ENCODE results near the gene PRPF18. TPM values are rescaled to one million over a fixed set of nuclear protein-coding genes. Genes with fewer than 3 reads are reported as not detected.

Gene PRPF18
- total RNA-seq, 1 experiment from 2014 or later = 10.2 TPM

DNA sequence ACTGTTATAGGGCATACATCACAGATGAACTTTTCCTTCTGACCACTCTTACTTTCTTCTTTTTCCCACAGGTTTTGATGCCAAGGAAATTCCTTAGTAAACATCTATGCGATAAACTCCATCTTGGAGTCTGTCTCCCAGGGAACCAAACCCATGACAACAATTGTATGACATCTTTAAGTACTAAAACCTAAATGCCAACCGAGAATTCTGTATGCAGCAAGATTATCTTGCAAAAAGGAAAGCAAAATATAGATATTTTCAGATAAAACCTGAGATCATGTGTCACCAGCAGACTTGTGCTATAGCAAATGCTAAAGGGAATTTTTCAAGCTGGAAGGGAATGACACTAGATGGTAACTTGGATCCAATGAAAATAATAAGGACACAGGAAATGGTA lies 36.0 kb upstream of the PRPF18 start:
- H2AFZ ChIP-seq (ENCODE audit: low read length) = no peak overlapping the region
- TF ChIP-seq, protein P1, sequence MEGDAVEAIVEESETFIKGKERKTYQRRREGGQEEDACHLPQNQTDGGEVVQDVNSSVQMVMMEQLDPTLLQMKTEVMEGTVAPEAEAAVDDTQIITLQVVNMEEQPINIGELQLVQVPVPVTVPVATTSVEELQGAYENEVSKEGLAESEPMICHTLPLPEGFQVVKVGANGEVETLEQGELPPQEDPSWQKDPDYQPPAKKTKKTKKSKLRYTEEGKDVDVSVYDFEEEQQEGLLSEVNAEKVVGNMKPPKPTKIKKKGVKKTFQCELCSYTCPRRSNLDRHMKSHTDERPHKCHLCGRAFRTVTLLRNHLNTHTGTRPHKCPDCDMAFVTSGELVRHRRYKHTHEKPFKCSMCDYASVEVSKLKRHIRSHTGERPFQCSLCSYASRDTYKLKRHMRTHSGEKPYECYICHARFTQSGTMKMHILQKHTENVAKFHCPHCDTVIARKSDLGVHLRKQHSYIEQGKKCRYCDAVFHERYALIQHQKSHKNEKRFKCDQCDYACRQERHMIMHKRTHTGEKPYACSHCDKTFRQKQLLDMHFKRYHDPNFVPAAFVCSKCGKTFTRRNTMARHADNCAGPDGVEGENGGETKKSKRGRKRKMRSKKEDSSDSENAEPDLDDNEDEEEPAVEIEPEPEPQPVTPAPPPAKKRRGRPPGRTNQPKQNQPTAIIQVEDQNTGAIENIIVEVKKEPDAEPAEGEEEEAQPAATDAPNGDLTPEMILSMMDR (conservative IDR thresholded peaks at IDR 0.05; ENCODE audit: low read depth, low read length) = no peak
- TF ChIP-seq EZH2phosphoT487 (IDR thresholded peaks at IDR 0.05; ENCODE audit: borderline replicate concordance, low read length) = no peak
- no peak for TF ChIP-seq EZH2 (IDR thresholded peaks at IDR 0.05; ENCODE audit: low read length, unreplicated experiment)
- no TSS peak for BruUV-seq (replicated peaks)
- ATAC-seq = no peak
- no peaks in the 10 kb centered on the region for H3K4me1 ChIP-seq (ENCODE audit: insufficient read depth, low read length)
- POLR2A ChIA-PET (ENCODE audit: unreplicated experiment) = no interaction called here
- intact Hi-C loops (cut with micrococcal nuclease) = no loop called here
- no peaks in the 10 kb centered on the region for H3K36me3 ChIP-seq (ENCODE audit: low read depth, low read length)
- no peaks in the 10 kb centered on the region for H3K9me2 ChIP-seq (replicated peaks; ENCODE audit: low read length)
- no peaks in the 10 kb centered on the region for H3K9me3 ChIP-seq (ENCODE audit: low read length)
- H3K9ac ChIP-seq (ENCODE audit: low read length) = no peak overlapping the region
- no peaks in the 10 kb centered on the region for H3K27me3 ChIP-seq (ENCODE audit: low read length)
- H4K20me1 ChIP-seq (ENCODE audit: low read length) = no peaks in the 10 kb centered on the region
- no peak overlapping the region for H3K27ac ChIP-seq (ENCODE audit: low read length)
- no peaks in the 10 kb centered on the region for H3F3A ChIP-seq (ENCODE audit: low read length, unreplicated experiment)
- no peaks in the 10 kb centered on the region for H3K79me2 ChIP-seq (ENCODE audit: low read length)
- no peak overlapping the region for H3K4me3 ChIP-seq (ENCODE audit: low read length)
- H3K4me2 ChIP-seq (ENCODE audit: low read length) = no peak overlapping the region
- CTCF ChIA-PET = no interaction called here
- no peak for DNase-seq

DNA sequence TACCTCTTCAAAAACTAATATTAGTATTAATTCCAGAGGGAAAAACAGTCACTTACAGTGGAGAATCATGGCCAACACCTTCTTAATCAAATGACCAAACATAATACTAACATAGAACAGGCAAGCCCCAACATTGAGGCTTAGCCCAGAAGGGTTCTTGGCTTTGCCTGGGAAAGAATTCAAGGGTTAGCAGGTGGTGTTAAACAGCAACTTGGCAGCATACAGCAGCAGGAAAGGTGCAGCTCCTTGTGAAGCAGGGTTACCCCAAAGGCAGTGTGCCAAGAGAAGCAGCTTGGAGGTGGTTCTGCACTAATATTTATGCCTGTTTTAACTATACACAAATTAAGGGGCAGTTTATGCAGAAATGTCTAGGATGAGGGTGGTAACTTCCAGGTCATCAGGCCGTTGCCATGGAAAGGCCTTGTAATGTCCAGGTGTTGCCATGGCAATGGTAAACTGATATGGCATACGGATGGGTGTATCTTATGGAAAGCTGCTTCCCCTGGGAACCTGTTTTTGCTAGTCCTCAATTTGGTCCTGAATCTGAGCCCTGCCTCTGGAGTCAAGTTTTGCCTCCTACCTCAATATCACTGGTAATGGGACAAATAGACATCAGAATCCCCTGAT lies 30.8 kb upstream of the PRPF18 start:
- H3K9me2 ChIP-seq (replicated peaks; ENCODE audit: low read length) = no peaks in the 10 kb centered on the region
- ATAC-seq = no peak
- no TSS peak for BruUV-seq (replicated peaks)
- H3K9ac ChIP-seq (ENCODE audit: low read length) = no peak overlapping the region
- no peaks in the 10 kb centered on the region for H4K20me1 ChIP-seq (ENCODE audit: low read length)
- TF ChIP-seq EZH2phosphoT487 (IDR thresholded peaks at IDR 0.05; ENCODE audit: borderline replicate concordance, low read length) (no peak), EZH2 (IDR thresholded peaks at IDR 0.05; ENCODE audit: low read length, unreplicated experiment) (no peak)
- TF ChIP-seq, protein P1 (conservative IDR thresholded peaks at IDR 0.05; ENCODE audit: low read depth, low read length) = no peak
- POLR2A ChIA-PET (ENCODE audit: unreplicated experiment) = interaction anchor here (0.6 kb wide), 1 partner anchor 254 kb away, joined by 7 read pairs; no protein-coding TSS in a partner anchor
- intact Hi-C loops (cut with micrococcal nuclease) = no loop called here
- H2AFZ ChIP-seq (ENCODE audit: low read length) = no peak overlapping the region
- H3K4me3 ChIP-seq (ENCODE audit: low read length) = no peak overlapping the region
- H3K79me2 ChIP-seq (ENCODE audit: low read length) = no peaks in the 10 kb centered on the region
- no peaks in the 10 kb centered on the region for H3K36me3 ChIP-seq (ENCODE audit: low read depth, low read length)
- CTCF ChIA-PET = no interaction called here
- no peaks in the 10 kb centered on the region for H3F3A ChIP-seq (ENCODE audit: low read length, unreplicated experiment)
- H3K27me3 ChIP-seq (ENCODE audit: low read length) = no peaks in the 10 kb centered on the region
- no peaks in the 10 kb centered on the region for H3K9me3 ChIP-seq (ENCODE audit: low read length)
- no peak overlapping the region for H3K27ac ChIP-seq (ENCODE audit: low read length)
- peaks cover 9% of the 10 kb centered on the region for H3K4me1 ChIP-seq (ENCODE audit: insufficient read depth, low read length)
- no peak for DNase-seq
- no peak overlapping the region; the same call in 1 of the 2 replicates for H3K4me2 ChIP-seq (ENCODE audit: low read length)

DNA sequence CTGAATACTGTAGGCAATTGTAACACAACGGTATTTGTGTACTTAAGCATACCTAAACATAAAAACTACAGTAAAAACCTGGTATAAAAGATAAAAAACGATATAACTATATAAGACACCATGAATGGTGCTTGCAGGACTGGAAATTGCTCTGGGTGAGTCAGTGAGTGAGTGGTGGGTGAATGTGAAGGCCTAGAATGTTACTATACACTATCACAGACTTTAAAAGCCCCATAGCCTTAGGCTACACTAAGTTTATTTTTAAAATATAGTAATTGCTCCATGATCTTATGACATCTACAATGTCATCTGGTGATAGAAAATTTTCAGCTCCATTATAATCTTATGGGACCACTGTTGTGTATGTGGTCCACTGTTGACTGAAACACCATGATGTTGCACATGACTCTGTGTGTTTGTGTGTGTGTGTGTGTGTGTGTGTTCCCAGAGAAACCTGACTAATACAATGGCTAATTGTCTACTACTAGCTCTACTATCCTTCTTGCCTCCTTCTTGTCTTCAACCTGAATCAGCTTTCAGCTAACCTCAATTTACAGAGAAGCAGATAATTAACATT lies 27.6 kb upstream of the PRPF18 start:
- Histone ChIP-seq H3K9me3 (ENCODE audit: low read length) (no peaks in the 10 kb centered on the region), H3K4me1 (ENCODE audit: insufficient read depth, low read length) (peaks cover 9% of the 10 kb centered on the region), H3K4me2 (ENCODE audit: low read length) (no peak overlapping the region), H3K9ac (ENCODE audit: low read length) (no peak overlapping the region), H3K27me3 (ENCODE audit: low read length) (no peaks in the 10 kb centered on the region), H3K4me3 (ENCODE audit: low read length) (no peak overlapping the region), H3K36me3 (ENCODE audit: low read depth, low read length) (no peaks in the 10 kb centered on the region), H3K9me2 (replicated peaks; ENCODE audit: low read length) (no peaks in the 10 kb centered on the region), H3F3A (ENCODE audit: low read length, unreplicated experiment) (no peaks in the 10 kb centered on the region), H4K20me1 (ENCODE audit: low read length) (no peaks in the 10 kb centered on the region), H3K79me2 (ENCODE audit: low read length) (no peaks in the 10 kb centered on the region), H3K27ac (ENCODE audit: low read length) (no peak overlapping the region), H2AFZ (ENCODE audit: low read length) (no peak overlapping the region)
- intact Hi-C loops (cut with micrococcal nuclease) = no loop called here
- CTCF ChIA-PET = no interaction called here
- no TSS peak for BruUV-seq (replicated peaks)
- ATAC-seq (no peak), DNase-seq (peak; percentile 47)
- POLR2A ChIA-PET (ENCODE audit: unreplicated experiment) = no interaction called here
- TF ChIP-seq EZH2phosphoT487 (IDR thresholded peaks at IDR 0.05; ENCODE audit: borderline replicate concordance, low read length) = no peak
- TF ChIP-seq EZH2 (IDR thresholded peaks at IDR 0.05; ENCODE audit: low read length, unreplicated experiment) = no peak
- TF ChIP-seq, protein P1 (conservative IDR thresholded peaks at IDR 0.05; ENCODE audit: low read depth, low read length) = no peak

All from PC-3 (cell line).